Heart left ventricle (tissue), 13 donors: ENCODE data around the gene BRAP.

Source experiments
- CTCF ChIP-seq, 12 donors: fragments of 200-600 bp; sonication (generic) in 4 of 12; IDR thresholded peaks; one replicate each; pipeline versions ENCODE4 v1.5.0 to v1.8.0; 2018 to 2022; ENCODE audit warnings: antibody characterized with exemption in 12 of 12, mild to moderate bottlenecking in 5 of 12
- POLR2A ChIP-seq, 2 donors: fragments of 450-650 bp; IDR thresholded peaks; one replicate each; pipeline ENCODE4 v1.6.1; 2017; ENCODE audit warnings: antibody characterized with exemption in 2 of 2, mild to moderate bottlenecking in 2 of 2, moderate library complexity in 2 of 2
- donor health status: ischemic (EF 13 %, LVEDD 7.1; RV severe dilation, severe dysfunction).
- donor health status: DM: no; HTN: yes; CAD: no.
- donor health status: DM: no; HTN: no; CAD: no.
- donor health status: ischemic (EF 25% LVEDD 6.9; RV normal size, moderate dysfunction).
- donor health status: ischemic (EF 25% LVEDD 5.7; RV mildly dilated, moderate dysfunction).
- donor health status: ischemic (EF 35%, LVEDD 5.7; RV mildly dilated, moderate dysfunction).
- donor health status: nonischemic (EF 11% LVEDD 7.7; RV severe dilation, severe dysfunction).
- donor health status: DM: yes; HTN: yes; CAD: no.
- donor health status: PGD.
- donor health status: ischemic (EF 29% LVEDD 5.4; RV normal size, mild dysfunction).
- donor health status: nonischemic (EF 23%, LVEDD 6.1; RV moderate dilation, normal function).

GRCh38 chr12:111643427-111643826 is 42.3 kb downstream of the BRAP start:
- TF ChIP-seq CTCF (IDR thresholded peaks at IDR 0.05): no peak
- no peak for TF ChIP-seq POLR2A (IDR thresholded peaks at IDR 0.05)
